ENCODE results near the gene DNMT1.

DNMT1 gene

DNA sequence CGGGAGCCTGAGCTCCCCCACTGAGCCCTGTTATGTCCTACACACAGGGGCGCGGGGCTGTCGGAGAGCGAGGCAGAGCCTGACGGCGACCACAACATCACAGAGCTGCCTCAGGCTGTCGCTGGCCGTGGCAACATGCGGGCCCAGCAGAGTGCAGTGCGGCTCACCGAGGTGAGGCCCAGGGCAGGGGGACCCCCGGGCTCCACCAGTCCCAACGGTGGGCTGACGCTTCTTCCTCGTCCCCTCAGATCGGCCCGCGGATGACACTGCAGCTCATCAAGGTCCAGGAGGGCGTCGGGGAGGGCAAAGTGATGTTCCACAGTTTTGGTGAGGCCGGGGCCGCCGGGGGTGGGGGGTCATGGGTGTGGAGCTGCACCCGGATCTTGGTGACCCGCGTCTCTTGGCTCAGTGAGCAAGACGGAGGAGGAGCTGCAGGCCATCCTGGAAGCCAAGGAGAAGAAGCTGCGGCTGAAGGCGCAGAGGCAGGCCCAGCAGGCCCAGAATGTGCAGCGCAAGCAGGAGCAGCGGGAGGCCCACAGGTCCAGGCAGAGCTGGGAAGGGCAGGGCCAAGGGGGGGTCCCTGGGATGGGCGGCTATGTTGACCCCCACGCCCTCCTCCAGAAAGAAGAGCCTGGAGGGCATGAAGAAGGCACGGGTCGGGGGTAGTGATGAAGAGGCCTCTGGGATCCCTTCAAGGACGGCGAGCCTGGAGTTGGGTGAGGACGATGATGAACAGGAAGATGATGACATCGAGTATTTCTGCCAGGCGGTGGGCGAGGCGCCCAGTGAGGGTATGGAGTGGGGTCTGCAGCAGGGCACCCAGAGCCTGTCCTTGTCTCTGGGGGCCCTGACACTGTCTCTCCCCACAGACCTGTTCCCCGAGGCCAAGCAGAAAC, 84.4 kb downstream of the DNMT1 start:
- ATAC-seq: no peak
- TF ChIP-seq, protein P1, sequence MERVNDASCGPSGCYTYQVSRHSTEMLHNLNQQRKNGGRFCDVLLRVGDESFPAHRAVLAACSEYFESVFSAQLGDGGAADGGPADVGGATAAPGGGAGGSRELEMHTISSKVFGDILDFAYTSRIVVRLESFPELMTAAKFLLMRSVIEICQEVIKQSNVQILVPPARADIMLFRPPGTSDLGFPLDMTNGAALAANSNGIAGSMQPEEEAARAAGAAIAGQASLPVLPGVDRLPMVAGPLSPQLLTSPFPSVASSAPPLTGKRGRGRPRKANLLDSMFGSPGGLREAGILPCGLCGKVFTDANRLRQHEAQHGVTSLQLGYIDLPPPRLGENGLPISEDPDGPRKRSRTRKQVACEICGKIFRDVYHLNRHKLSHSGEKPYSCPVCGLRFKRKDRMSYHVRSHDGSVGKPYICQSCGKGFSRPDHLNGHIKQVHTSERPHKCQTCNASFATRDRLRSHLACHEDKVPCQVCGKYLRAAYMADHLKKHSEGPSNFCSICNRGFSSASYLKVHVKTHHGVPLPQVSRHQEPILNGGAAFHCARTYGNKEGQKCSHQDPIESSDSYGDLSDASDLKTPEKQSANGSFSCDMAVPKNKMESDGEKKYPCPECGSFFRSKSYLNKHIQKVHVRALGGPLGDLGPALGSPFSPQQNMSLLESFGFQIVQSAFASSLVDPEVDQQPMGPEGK (CRISPR knock-in tag; IDR thresholded peaks at IDR 0.05; ENCODE audit: borderline replicate concordance): no peak
- TF ChIP-seq CREB5 (CRISPR knock-in tag; IDR thresholded peaks at IDR 0.05; ENCODE audit: low read depth) (no peak), OSR1 (CRISPR knock-in tag; IDR thresholded peaks at IDR 0.05) (no peak), TSHZ2 (CRISPR knock-in tag; IDR thresholded peaks at IDR 0.05) (no peak), PPARA (CRISPR knock-in tag; IDR thresholded peaks at IDR 0.05; ENCODE audit: borderline replicate concordance) (no peak), ISL1 (CRISPR knock-in tag; IDR thresholded peaks at IDR 0.05) (no peak), CSDC2 (CRISPR knock-in tag; IDR thresholded peaks at IDR 0.05) (no peak), ZNF70 (CRISPR knock-in tag; IDR thresholded peaks at IDR 0.05) (no peak), ZNF8 (CRISPR knock-in tag; IDR thresholded peaks at IDR 0.05) (no peak), ARNTL (CRISPR knock-in tag; IDR thresholded peaks at IDR 0.05; ENCODE audit: borderline replicate concordance, low read depth) (no peak), ESRRG (CRISPR knock-in tag; IDR thresholded peaks at IDR 0.05) (no peak), SNAI2 (CRISPR knock-in tag; IDR thresholded peaks at IDR 0.05) (no peak), RARB (CRISPR knock-in tag; IDR thresholded peaks at IDR 0.05) (no peak), ZC3H10 (CRISPR knock-in tag; IDR thresholded peaks at IDR 0.05) (no peak), BACH2 (CRISPR knock-in tag; IDR thresholded peaks at IDR 0.05; ENCODE audit: borderline replicate concordance) (no peak), ZNF565 (CRISPR knock-in tag; conservative IDR thresholded peaks at IDR 0.05; ENCODE audit: low read depth) (no peak), POU6F1 (CRISPR knock-in tag; IDR thresholded peaks at IDR 0.05; ENCODE audit: borderline replicate concordance, low read depth) (no peak), CSRNP3 (CRISPR knock-in tag; IDR thresholded peaks at IDR 0.05) (no peak), ZFP30 (CRISPR knock-in tag; IDR thresholded peaks at IDR 0.05) (no peak), TCF4 (CRISPR knock-in tag; IDR thresholded peaks at IDR 0.05; ENCODE audit: borderline replicate concordance) (no peak)

DNA sequence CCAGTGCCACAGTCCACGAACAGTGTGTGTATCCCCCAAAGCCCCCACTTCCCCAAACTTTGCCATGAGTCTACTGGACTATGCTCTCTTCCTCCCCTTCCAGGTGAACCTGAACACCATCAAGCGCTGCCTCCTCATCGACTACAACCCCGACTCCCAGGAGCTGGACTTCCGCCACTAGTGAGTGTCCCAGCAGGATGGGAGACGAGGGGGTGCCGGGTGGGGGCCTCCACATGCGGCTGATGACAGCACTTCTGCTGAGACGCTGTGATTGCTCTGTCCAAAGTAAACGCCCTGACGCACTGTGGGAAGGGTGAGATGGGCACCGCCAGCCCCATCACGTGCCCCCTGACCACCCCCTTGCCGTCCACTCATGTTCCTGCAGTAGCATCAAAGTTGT, 85.2 kb downstream of the DNMT1 start:
- no peak for ATAC-seq
- TF ChIP-seq ZNF70 (CRISPR knock-in tag; IDR thresholded peaks at IDR 0.05) (no peak), PPARA (CRISPR knock-in tag; IDR thresholded peaks at IDR 0.05; ENCODE audit: borderline replicate concordance) (no peak), ZFP3 (CRISPR knock-in tag; IDR thresholded peaks at IDR 0.05) (no peak), ISL1 (CRISPR knock-in tag; IDR thresholded peaks at IDR 0.05) (no peak), ARNTL (CRISPR knock-in tag; IDR thresholded peaks at IDR 0.05; ENCODE audit: borderline replicate concordance, low read depth) (no peak), ESRRG (CRISPR knock-in tag; IDR thresholded peaks at IDR 0.05) (no peak), SNAI2 (CRISPR knock-in tag; IDR thresholded peaks at IDR 0.05) (no peak), TSHZ2 (CRISPR knock-in tag; IDR thresholded peaks at IDR 0.05) (no peak), ZC3H10 (CRISPR knock-in tag; IDR thresholded peaks at IDR 0.05) (no peak), CSDC2 (CRISPR knock-in tag; IDR thresholded peaks at IDR 0.05) (no peak)
- TF ChIP-seq, protein P1 (CRISPR knock-in tag; IDR thresholded peaks at IDR 0.05; ENCODE audit: borderline replicate concordance): no peak

All from SK-N-SH treated with all-trans-retinoic acid at 6 μM for 48 hours (cell line).